ENCODE measurements around the gene AHNAK2.

Gene AHNAK2

GRCh38 chr14:104942586-104942985 is 35.6 kb downstream of the AHNAK2 start:
- no peak overlapping the region for H3K4me3 ChIP-seq (ENCODE audit: low read depth, low read length)
- TF ChIP-seq, protein P1, sequence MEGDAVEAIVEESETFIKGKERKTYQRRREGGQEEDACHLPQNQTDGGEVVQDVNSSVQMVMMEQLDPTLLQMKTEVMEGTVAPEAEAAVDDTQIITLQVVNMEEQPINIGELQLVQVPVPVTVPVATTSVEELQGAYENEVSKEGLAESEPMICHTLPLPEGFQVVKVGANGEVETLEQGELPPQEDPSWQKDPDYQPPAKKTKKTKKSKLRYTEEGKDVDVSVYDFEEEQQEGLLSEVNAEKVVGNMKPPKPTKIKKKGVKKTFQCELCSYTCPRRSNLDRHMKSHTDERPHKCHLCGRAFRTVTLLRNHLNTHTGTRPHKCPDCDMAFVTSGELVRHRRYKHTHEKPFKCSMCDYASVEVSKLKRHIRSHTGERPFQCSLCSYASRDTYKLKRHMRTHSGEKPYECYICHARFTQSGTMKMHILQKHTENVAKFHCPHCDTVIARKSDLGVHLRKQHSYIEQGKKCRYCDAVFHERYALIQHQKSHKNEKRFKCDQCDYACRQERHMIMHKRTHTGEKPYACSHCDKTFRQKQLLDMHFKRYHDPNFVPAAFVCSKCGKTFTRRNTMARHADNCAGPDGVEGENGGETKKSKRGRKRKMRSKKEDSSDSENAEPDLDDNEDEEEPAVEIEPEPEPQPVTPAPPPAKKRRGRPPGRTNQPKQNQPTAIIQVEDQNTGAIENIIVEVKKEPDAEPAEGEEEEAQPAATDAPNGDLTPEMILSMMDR (IDR thresholded peaks at IDR 0.05; ENCODE audit: low read depth, low read length), result no peak

- TF ChIP-seq, protein P1 (IDR thresholded peaks at IDR 0.05; ENCODE audit: low read depth, low read length), result no peak
- H3K4me3 ChIP-seq (ENCODE audit: low read depth, low read length), result no peak overlapping the region
These were observed 36.4 kb downstream of the AHNAK2 start for GRCh38 chr14:104941508-104942365.

DNA sequence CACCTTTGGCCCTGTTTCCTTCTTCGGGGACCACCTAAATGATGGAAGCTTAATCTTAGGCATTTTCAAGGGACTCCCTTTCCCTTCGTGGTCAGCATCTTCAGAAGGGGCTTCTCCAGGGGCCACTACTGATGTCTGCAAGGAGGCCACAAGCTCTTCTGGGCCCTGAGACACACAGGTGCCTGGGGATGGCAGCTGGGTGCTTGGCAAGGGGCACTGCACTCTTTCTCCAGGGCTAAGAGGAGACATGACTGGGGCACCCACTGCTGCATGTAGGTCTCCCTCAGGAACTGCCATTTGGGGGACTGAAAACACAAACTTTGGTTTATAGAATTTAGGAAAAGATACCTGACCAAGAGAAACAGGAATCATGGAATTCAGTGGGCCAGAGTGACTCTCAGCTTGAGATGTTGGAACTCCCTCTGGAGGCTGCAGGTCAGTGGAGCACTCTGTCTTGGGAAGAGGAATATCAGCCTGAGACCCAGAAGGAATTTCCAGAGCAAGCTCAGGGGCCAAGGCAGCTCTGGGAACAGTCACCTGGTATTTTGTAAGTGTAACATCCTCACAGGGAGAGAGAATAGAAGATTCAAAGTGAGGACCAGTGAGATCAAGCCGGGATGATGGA is 37.5 kb downstream of the AHNAK2 start:
- TF ChIP-seq, protein P1 (IDR thresholded peaks at IDR 0.05; ENCODE audit: low read depth, low read length), result no peak
- H3K4me3 ChIP-seq (ENCODE audit: low read depth, low read length), result no peak overlapping the region

DNA sequence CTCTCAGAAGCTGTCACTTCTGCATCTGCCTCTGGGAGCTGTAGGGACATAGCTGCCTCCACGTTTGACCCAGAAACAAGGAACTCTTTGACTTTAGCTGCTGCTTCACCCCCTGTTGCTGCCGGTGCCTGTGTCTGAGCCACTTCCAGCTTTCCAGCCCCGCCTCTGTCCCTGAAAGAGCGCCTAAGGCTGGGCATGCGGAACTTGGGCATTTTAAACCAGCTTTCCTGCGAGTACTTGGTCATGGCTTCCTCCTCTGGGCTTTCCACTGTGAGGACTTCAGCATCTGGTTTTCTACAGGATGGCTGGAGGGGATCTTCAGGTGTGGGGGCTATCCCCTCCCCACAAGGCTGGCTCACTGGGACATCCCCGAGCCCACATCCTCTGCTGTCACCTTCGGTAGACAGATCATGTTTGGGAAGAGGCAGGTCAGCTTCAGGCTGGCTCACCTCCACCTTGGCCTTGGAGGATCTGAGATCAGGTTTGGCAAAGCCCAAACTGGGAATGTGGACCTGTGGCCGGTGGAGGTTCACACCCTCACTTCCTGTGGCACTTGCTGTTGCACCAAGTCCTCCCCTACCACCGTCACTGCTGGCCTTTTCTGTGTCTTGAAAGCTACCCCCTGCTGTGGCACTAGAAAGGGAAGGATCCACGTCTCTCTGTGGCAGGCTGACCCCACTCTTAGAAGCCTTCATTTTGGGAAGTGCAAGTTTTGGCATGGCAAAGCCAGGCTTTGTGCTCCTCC is 38.3 kb downstream of the AHNAK2 start:
- TF ChIP-seq, protein P1 (IDR thresholded peaks at IDR 0.05; ENCODE audit: low read depth, low read length), result no peak
- H3K4me3 ChIP-seq (ENCODE audit: low read depth, low read length), result no peak overlapping the region

DNA sequence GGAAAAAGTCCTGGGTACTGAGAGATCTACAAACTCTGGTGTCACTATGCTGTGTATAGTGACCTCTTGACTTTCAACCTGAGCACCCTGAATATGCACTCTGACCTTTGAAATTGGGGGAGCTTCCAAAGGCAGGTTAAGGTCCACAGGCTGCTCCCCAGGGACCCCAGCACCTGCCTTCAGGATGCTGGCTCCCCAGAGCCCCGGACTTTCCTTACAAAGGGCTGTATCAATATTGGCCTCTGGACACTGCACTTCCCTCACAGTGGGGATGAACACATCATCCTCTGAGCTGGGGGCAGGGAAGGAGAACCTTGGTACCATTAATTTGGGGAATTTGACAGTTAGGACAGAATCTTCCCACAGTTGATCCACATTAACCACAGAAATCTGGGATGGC is 39.2 kb downstream of the AHNAK2 start:
- no peak overlapping the region for H3K4me3 ChIP-seq (ENCODE audit: low read depth, low read length)
- TF ChIP-seq, protein P1 (IDR thresholded peaks at IDR 0.05; ENCODE audit: low read depth, low read length), result no peak

- H3K4me3 ChIP-seq (ENCODE audit: low read depth, low read length), result no peak overlapping the region
- TF ChIP-seq, protein P1 (IDR thresholded peaks at IDR 0.05; ENCODE audit: low read depth, low read length), result no peak
These were observed 39.7 kb downstream of the AHNAK2 start for GRCh38 chr14:104938436-104938835.
